MM.1S (cell line): ENCODE data around the gene ROMO1.

Experiments used
- EZH2 ChIP-seq: fragments of 300-600 bp; sonication (generic); optimal IDR thresholded peaks from 2 replicates; pipeline ENCODE3; 2017; ENCODE audit warnings: low read depth, mild to moderate bottlenecking, antibody characterized with exemption, low read length, mixed read lengths
- EZH2phosphoT487 ChIP-seq: fragments of 300-600 bp; sonication (generic); IDR thresholded peaks from 2 replicates; pipeline ENCODE4 v1.6.1; 2018; ENCODE audit warnings: antibody characterized with exemption, low read length
- TF ChIP-seq, protein P1 (sequence below): fragments of 300-600 bp; sonication (generic); IDR thresholded peaks from 2 replicates; pipeline ENCODE4 v1.5.1; 2016; ENCODE audit warnings: antibody characterized with exemption, low read length, mixed read lengths

GRCh38 chr20:35704514-35705261, 5.5 kb downstream of the ROMO1 start:
- TF ChIP-seq, protein P1, sequence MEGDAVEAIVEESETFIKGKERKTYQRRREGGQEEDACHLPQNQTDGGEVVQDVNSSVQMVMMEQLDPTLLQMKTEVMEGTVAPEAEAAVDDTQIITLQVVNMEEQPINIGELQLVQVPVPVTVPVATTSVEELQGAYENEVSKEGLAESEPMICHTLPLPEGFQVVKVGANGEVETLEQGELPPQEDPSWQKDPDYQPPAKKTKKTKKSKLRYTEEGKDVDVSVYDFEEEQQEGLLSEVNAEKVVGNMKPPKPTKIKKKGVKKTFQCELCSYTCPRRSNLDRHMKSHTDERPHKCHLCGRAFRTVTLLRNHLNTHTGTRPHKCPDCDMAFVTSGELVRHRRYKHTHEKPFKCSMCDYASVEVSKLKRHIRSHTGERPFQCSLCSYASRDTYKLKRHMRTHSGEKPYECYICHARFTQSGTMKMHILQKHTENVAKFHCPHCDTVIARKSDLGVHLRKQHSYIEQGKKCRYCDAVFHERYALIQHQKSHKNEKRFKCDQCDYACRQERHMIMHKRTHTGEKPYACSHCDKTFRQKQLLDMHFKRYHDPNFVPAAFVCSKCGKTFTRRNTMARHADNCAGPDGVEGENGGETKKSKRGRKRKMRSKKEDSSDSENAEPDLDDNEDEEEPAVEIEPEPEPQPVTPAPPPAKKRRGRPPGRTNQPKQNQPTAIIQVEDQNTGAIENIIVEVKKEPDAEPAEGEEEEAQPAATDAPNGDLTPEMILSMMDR = no peak
- no peak for TF ChIP-seq EZH2
- no peak for TF ChIP-seq EZH2phosphoT487
